Ramos (cell line): ENCODE data around the gene CHST9.
"Not testable (repeated sequence)": the region's sequence is repeated elsewhere in the genome, so short reads cannot be mapped to it uniquely, and the experiment has no call there.

Source experiments
- in situ Hi-C: fragments of 300-500 bp; cut with MboI; formaldehyde crosslinking; loops from one replicate; pipeline ENCODE4 v1.14.3; 2022; ENCODE audit warnings: low sequenced_read_pairs; ENCODE audit not compliant: unreplicated experiment

Gene CHST9

GRCh38 chr18:26948703-26949102, 236.4 kb downstream of the CHST9 start:
- in situ Hi-C loops, result no loop called here

GRCh38 chr18:26943906-26944305, 241.2 kb downstream of the CHST9 start:
- in situ Hi-C loops, result no loop called here

GRCh38 chr18:26941584-26941983, 243.5 kb downstream of the CHST9 start:
- in situ Hi-C loops, result no loop called here

GRCh38 chr18:26940744-26941398, 244.2 kb downstream of the CHST9 start:
- in situ Hi-C loops, result no loop called here

GRCh38 chr18:26931659-26932058, 253.4 kb downstream of the CHST9 start:
- in situ Hi-C loops, result no loop called here

- in situ Hi-C loops, result no loop called here
Observed at GRCh38 chr18:26930630-26931029, 254.5 kb downstream of the CHST9 start.

GRCh38 chr18:26928670-26929313, 256.3 kb downstream of the CHST9 start:
- in situ Hi-C loops, result no loop called here

GRCh38 chr18:26927822-26928221, 257.3 kb downstream of the CHST9 start:
- in situ Hi-C loops, result not testable (repeated sequence)

- in situ Hi-C loops, result no loop called here
Observed at GRCh38 chr18:26926066-26926675, 258.9 kb downstream of the CHST9 start.

GRCh38 chr18:26925313-26925712, 259.8 kb downstream of the CHST9 start:
- in situ Hi-C loops, result no loop called here

GRCh38 chr18:26922313-26922712, 262.8 kb downstream of the CHST9 start:
- in situ Hi-C loops, result no loop called here

- in situ Hi-C loops, result no loop called here
Observed at GRCh38 chr18:26920644-26921043, 264.5 kb downstream of the CHST9 start.

GRCh38 chr18:26919627-26920026, 265.5 kb downstream of the CHST9 start:
- in situ Hi-C loops, result no loop called here

- in situ Hi-C loops, result no loop called here
Observed at GRCh38 chr18:26919201-26919600, 265.9 kb downstream of the CHST9 start.

- in situ Hi-C loops, result no loop called here
Observed at GRCh38 chr18:26911840-26912239, 273.3 kb downstream of the CHST9 start.

GRCh38 chr18:26909599-26910290, 275.4 kb downstream of the CHST9 start:
- in situ Hi-C loops, result no loop called here

- in situ Hi-C loops, result no loop called here
Observed at GRCh38 chr18:26908906-26909305, 276.2 kb downstream of the CHST9 start.

GRCh38 chr18:26902291-26902690, 282.8 kb downstream of the CHST9 start:
- in situ Hi-C loops, result no loop called here

GRCh38 chr18:26901020-26901419, 284.1 kb downstream of the CHST9 start:
- in situ Hi-C loops, result no loop called here

GRCh38 chr18:26894426-26894825, 290.7 kb downstream of the CHST9 start:
- in situ Hi-C loops, result no loop called here

- in situ Hi-C loops, result no loop called here
Observed at GRCh38 chr18:26893996-26894395, 291.1 kb downstream of the CHST9 start.
